ENCODE data around the gene ZNF740.
"Not testable (repeated sequence)": the region's sequence is repeated elsewhere in the genome, so short reads cannot be mapped to it uniquely, and the experiment has no call there.

Gene ZNF740

DNA sequence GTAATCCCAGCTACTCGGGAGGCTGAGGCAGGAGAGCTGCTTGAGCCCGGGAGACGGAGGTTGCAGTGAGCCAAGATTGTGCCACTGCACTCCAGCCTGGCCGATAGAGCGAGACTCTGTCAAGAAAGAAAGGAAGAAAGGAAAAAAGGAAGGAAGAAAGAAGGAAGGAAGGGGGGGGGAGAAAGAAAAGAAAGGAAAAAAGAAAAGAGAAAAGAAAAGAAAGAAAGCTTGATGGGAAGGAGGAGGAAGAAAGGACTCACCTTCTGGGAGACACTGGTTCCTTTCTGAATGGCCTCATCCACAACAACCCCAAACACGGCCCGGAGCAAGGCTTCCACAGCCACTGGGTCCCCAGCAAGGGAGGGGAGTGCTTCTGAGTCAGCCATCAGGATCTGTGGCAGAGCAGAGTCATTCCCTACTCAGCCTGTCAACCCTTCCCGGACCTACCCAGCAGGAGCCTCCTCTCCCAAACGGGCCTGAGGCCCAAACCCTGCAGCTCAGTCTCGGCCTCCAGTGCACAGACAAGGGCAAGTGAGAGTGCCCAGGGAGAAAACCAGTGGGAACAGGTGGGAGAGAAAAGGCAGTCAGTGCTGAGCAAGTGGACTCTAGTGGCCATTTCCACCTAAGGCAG lies 7.3 kb upstream of the ZNF740 start:
- DNase-seq: no peak

DNA sequence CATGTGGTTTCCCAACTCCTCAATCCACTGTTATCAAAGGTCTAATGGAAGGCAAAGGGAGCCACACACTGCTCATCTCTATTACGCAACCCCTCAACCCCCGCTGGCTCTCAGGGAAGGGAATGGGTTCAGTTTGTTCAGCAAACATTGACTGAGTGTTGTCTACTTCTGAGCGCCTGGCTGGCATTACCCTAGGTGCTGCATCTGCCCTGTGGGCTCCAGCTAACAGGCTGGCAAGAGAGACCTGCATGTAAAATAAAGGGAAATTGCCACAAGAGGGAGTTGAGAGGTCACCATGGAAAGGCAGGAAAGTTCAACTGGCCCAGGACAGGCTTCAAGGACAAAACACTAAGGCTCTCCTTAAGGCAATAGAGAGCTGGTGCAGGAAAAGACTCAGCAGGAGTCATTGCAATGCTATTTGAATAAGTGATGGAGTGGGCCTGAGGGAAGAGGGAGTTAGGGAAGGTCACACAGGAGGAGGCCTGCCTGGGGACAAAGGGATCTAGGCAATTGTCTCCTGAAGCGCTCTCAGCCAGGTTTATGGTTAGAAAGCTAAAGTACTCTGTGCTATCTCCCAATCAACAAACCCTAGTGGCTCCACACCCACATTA lies 5.5 kb upstream of the ZNF740 start:
- DNase-seq: no peak

DNA sequence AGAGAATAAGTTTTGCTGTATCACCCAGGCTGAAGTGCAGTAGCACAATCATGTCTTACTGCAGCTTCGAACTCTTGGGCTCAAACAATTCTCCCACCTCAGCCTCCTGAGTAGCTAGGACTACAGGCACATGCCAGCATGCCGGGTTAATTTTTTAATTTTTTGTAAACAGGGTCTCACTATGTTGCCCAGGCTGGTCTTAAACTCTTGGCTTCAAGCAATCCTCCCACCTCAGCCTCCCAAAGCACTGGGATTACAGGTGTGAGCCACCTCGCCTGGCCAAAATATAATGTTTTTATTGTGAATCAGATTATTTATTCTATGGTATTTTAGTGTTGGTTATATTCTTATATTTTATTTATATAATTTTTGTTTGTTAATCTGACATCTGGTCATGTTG lies 3.8 kb upstream of the ZNF740 start:
- no peak for DNase-seq

DNA sequence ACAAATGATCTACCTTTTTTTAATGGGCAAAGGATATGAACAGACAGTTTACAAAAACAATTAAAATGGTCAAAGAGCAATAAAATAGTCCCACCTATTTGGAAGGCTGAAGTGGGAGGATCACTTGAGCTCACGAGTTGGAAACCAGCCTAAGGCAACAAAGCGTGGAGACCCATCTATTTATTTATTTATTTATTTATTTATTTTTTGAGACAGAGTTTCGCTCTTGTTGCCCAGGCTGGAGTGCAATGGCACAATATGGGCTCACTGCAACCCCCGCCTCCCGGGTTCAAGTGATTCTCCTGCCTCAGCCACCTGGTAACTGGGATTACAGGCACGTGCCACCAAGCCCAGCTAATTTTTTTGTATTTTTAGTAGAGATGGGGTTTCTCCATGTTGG lies 3.1 kb upstream of the ZNF740 start:
- not testable (repeated sequence) for DNase-seq

DNA sequence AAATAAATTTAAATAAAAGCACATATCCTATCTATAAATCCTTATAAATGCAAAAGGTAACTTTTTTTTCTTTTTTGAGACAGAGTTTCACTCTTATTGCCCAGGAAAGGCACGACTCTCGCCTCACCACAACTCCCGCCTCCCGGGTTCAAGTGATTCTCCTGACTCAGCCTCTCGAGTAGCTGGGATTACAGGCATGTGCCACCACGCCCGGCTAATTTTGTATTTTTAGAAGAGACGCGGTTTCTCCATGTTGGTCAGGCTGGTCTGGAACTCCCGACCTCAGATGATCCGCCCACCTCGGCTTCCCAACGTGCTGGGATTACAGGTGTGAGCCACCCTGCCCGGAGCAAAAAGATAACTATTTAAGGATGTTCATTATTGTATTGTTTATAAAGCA lies 1.7 kb upstream of the ZNF740 start:
- DNase-seq: not testable (repeated sequence)

DNA sequence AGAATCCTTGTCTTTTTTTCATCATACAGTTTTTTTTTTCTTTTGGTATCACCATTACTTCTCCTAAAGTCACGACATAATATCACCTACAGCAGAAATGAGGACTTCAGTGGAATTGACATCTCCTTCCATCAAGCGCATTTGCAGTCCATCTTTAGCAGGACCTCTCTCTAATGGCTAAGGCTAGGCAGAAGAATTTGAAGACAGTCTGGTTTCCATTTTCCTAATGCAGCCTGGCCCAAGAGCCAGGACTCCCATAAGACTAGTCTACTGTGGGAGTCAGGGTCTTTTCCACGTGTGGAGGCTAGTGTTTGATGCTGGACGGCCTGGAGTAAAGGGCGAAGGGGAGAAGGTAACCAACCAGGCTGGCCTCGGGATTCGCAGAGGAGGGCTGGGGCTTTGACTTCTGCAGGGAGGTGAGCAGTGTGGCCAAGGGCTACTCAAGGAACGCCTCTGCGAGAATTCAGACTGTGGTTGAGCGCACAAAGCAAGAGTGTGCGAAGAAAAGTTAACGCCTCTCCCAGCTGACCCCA lies 769 bp upstream of the ZNF740 start:
- DNase-seq: no peak

DNA sequence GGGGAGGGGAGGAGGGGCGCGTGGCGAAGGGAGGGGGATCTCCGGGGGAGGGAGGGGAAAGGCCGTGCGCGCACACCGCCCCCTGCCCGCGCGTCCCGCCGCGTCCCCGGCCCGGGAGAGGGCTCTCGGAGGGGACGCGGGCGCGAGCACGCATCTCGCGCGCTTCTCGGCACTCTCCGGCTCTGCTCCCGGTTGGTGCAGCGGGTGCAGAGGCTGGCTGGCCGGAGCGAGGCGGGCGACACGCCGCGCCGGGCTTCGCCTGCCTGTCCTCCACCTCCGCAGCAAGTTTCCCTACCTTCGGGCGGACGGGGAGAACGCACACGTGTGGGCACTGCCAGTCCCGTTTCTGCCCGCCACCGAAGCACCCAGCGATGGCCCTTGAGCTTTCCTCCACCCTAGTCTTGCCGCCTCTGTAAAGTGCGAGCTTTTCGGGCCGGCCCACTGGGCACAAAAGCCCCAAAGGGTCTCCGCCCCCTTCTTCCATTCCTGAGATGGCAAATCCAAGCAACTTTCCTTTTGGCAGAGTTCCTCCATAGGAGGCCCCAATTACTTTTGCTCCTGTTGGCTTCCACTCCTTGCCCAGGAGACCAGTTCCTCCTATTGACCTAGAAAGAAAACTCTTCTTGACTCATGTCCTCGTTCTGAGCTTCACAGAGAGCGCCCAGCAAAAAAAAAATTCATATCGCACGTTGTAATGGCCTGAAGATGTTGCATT lies 566 bp downstream of the ZNF740 start:
- peak; percentile 76 for DNase-seq

DNA sequence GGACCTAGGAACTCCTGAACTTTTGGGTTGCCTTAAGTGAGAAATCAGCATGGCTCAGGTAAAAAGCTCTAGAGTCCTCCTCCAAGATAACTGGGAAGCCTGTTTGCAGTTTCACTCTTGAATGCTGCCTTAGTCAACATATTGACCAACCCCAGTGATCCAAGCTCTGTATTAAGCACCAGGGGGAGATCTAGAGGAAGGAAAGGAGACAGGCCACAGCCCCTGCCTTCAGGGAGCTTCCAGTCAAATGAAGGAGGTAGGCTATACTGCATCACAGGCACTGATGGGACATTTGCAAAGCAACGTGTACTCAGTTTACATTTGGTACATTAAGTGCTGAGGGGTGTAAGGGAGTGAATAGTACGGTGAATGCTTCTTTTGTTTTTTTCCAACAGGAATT lies 1.4 kb downstream of the ZNF740 start:
- no peak for DNase-seq

DNA sequence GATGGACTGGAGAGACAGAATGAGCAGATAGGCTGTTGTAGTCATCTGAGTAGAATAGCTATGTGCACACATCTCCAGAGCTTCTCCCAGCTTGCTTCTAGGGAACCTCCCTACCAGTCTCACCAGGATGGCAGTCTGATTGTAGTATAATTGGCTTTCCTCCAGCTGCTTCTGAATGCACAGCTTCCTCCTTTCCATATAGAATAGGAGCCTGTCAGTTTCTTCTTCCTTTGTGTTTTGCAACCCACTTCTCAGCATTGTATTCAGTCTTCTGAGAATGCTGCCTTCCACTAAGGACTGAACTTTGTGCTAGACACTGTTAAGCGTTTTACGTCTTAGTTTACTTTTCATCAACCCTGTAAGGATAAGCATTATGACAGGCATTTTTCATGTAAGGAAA lies 2.4 kb downstream of the ZNF740 start:
- DNase-seq: no peak

DNA sequence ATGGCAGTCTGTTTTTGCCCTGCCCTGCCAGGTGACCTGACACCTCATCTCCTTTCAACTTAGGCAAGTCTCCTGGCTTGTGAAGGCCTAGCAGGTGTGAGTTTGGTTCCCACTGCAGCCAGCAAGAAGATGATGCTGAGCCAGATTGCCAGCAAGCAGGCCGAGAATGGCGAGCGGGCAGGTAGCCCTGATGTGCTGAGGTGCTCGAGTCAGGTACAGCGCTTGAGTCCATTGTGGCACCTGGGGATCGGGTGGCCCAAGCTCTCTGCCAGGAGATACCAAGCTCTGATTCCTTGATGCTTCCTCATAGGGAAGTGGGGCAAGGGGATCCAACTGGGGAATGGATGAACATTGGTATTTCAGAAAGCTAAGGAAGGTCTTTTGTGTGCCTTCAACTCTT lies 4.3 kb downstream of the ZNF740 start:
- no peak for DNase-seq

DNA sequence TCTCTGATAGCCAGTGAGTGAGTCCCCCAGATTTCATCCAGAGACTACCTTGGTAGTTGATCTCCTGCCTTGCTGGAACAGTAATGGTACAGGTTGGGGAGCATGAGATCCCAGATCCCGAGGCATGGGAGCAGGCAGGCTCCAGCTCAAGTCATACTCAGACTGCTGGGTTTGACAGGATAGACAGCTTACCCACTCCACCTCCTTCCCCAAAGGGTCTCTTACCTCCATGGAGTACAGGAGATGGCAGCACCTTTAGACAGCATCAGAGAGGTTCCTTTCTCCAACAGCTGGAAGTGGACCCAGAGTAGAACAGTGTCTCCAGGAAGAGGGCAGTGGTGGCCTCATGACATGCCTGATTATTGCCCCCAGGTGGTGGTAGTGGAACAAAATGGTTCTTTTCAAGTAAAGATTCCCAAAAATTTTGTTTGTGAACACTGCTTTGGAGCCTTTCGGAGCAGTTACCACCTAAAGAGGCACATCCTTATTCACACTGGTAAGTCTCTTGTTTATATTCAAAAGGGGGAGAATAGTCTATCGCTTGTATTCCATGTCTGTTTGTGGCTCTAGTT lies 5.1 kb downstream of the ZNF740 start:
- DNase-seq: no peak

DNA sequence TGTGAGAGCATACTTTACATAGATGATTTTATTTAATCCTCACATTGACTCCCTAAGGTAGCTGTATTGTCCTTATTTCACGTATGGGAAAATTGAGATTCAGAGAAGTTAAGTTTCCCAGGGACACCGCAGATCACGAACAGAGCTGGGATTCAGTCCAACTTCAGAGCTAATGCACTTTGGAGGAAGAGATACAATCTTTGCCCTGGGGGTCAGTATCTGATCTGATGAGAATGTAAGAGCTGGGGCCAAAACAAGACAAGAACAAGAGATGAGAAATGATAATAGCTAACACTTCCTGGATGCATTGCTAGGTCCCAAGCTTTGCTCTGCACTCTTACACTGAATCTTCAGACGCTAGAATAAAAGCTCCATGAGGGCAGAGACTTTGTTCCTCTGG lies 6.2 kb downstream of the ZNF740 start:
- DNase-seq: no peak

DNA sequence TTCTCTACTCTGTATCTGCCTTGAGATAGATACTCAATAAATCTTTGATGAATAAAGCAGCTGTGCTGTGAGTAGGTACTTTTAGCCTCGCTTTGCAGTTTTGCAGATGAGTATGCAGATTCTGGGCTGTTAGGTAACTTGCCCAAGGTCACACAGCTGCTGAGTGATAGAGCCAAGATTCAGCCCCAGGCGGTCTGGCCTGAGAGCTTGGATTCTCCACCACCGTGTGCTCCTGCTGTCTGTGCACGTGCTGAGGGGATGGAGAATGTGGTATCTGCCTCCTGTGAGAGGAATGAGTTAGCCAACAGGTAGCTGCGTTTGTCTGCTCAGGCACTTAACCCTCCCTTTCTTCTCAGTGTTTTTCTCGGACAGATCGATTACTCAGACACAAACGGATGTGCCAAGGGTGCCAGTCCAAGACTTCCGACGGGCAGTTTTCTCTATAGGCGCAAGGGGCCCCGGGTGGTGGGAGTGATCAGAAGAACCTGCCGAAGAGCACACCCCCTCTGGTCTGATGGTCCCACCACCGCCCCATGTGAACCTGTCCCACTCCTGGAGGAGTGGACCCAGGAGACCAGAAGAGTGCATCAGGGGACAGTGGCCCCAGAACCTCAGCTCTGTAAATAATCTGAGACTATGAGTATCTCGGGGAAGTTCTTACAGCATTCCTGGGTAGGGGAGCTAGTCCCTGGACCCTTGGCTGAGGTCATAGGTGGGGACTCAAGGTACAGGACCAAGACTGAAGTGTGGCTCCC lies 6.8 kb downstream of the ZNF740 start:
- no peak for DNase-seq

DNA sequence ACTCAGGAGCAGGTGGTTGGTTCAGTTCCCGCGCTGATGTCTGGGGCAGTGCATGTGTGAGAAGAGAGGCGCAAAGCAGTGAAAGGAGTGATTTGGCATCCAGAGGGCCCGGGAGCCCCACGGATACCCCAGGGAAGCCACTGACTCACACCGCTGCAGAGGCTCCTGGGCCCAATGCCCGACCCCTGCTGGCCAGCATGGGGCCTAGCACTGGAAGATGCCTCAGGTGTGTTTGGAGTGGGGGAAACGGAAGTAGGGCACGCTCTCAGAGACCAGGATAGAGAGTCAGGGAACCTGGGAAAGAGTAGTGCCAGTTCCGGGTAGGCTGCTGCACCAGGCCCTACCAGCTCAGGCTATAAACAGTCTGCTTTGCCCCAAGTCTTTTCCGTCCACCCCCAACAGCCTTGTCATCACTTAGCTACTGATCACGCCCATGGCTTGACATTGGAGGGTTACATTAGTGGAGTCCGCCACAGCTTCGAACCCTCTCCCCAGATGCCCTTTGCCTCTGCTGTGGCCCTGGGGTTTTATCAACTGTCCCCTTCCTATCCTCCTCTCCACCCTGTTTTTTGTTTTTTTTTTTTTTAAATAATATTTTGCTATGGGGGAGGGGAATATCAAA lies 9.7 kb downstream of the ZNF740 start:
- DNase-seq: peak; percentile 34

DNA sequence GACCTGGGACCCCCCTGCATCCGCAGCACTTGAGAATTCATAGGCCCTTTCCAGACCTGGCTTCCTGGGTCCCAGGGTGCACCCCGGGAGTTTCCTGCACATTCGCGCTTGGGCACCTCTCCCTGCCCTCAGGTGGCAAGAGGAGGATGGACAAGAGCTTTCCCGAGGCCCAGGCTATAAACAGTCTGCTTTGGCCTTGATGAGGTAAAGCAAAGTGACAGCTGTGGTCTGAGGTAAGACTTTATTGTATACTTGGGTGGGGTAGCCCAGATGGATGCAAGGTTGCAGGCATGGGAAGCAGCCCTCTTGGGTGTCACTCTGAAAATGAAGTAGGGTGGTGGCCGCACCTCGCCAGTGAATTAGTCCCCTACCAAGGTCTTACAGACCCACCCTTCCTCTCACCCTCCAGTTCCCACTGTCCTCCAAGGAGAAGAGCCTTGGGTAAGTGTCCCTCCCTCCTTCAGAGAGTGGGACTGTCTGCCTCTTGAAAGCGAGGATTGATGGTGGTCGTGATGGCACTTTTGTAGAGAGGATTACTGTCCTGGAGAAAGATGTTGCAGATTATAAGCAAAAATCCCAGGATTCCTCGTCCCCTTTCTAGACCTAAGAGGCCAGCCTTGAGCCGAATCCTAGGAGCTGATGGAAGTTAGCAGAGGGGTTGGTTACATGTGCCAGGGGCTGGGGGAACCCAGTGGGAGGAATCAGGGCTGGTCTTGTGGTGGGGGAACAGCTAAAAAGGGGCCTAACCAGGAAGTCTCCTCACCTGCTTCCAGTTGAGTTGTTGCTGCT lies 10.8 kb downstream of the ZNF740 start:
- no peak for DNase-seq

DNA sequence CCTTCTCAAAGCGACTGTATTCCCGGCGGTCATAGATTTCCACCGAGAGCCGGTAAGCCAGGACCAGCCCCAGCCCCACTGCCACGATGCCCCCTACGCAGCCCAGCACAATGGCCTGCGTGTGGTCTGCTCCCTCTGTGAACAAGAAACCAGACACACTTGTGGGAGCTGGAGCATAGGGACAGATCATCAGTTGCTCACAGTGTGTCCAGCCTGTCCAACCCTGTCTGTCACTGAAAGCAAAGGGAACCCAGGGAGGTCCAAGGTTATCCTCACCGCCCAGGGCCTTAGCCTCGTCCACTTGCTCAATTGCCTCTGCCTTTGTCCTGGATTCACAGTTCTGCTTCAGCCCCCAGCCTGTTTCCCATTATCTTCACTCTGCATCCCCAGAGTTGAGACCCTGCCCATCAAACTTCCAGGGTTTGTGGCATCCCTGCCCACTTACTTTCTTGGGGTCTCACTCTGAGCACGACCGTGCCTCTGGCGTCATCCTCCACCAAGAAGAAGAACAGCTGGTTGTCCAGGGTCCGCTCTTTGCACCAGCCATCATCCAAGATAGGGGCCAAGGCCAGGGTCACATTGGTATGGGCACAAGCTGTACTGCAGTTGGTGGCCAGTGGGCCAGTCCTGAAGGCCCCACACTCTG lies 11.5 kb downstream of the ZNF740 start:
- DNase-seq: no peak

DNA sequence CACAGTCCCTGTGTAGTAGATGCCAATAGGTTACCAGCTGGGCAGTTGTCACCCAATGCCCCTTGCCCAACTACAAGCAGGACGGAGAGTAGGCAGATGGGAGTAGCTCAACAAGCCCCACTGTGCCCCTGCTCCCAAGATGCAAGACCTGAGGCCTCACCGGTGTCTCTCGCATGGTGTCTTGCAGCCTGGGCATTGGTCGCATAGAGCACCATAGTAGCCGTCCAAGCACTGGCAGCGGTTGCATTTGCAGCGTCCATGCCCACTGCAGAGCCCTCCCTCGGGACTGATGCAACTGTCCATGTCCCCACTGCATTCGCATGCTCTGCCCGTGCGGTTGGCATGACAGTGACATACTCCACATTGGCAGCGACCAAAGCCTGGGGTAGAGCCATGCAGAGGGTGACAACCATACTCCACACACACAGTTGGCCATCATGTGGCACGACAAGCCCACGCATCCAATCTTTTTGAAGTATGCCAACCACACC lies 12.1 kb downstream of the ZNF740 start:
- DNase-seq: no peak

DNA sequence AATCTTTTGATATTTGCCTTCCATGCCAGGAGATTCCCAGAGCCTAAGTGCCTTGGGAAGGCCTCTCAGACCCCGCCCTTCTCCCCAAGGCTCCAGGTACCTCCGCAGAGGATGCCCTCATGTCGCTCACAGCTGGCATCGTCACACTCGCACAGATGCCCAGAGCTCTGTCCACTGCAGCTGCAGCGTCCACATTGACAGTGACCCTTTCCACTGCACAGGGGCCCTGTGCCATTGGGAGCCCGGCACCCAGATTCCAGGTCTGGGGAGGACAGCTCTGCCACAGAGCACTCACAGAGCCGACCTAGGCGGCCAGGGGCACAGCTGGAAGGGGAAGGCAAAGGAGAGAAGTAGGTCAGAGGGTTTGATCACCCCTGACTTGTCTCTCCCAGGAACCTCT lies 12.5 kb downstream of the ZNF740 start:
- no peak for DNase-seq

DNA sequence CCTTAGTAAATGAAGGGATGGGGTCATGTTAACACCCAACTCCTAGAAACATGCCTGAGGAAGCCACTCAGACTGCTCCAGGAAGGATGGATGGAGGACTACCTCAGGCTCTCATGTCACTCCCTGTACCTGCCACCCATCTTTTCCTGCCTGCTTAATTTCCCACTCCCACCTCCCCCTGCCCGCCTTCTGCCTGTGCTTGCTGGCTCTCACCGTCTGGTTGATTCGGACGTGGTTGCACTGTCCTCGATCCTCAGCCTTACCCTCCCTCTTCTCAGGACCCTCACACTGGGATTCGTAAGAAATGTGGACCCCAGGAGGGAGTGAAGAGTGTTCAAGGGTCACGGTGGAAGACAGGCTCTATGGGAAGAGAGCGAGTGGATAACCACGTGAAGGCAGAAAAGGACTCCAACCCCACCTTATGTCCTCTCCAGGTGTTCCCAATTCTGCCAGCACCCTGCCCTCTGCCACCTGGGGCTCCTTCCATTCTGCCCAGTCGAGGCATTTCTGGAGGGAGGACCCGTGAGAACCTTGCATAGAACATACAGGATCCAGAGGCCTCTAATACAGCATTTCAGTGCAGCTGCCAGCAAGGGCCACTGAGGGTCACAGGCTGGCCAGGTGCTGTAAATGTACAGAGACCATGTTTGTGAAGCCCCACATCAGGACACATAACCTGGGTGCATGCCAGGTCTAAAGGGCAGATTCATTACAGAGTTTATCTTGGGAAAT lies 13.6 kb downstream of the ZNF740 start:
- no peak for DNase-seq

DNA sequence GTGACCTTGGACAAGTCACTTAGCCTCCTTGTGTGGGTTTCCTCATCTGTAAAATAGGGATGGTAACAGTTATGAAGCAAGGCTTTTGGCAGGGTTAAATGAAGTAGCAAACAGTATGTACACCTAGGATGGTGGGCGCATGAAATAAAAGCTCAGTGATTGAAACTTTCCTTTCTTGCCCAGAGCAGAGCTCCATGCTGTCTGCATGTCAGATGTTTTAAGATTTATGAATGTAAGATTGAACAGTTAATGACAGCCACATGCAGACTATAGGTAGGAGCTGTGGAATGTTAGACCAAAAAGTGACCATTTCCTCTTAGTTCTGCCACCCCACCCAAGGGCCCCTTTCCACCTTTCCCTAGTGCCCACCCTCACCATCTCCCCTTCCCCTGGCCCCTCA lies 14.5 kb downstream of the ZNF740 start:
- no peak for DNase-seq

Data from effector CD8-positive, alpha-beta T cell (primary cell).